NCI-H2171 (cell line): ENCODE measurements around the gene MLLT10.
"Not testable (repeated sequence)": the region's sequence is repeated elsewhere in the genome, so short reads cannot be mapped to it uniquely, and the experiment has no call there.

Experiments used
- DNase-seq: peaks from one replicate; lab custom pipeline; 2025; lab: John Stamatoyannopoulos, UW

The MLLT10 gene

DNA sequence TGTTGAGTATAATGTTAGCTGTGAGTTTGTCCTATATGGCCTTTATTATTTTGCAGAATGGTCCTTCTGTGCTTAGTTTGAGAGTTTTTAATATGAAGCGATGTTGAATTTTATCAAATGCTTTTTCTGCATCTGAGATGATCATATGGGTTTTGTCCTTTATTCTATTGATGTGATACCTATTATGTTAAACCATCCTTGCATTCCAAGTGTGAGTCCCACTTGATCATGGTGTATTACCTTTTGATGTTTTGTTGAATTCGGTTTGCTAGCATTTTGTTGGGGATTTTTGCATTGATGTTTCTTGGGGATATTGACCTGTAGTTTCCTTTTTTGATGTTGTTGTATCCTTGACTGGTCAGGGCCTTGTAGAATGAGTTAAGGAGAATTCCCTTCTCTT lies 166.4 kb downstream of the MLLT10 start:
- no peak for DNase-seq

DNA sequence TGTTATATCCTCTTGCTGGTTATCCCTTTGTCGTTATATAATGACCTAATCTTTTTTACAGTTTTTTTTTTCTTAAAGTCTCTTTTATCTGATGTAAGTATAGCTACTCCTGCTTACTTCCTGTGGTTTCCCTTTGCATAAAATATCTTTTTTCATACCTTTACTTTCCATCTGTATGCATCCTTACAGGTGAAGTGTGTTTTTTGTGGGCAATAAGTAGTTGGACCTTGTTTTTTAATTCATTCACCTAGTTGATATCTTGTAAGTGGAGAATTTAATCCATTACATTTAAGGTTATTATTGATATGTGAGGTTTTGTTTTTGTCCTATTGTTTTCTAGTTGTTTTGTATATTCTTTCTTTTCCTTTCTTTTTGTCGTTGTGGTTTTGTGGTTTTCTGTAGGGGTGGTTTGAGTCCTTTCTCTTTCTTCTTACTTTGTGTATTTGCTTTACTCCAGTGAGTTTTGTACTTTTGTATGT lies 168.6 kb downstream of the MLLT10 start:
- DNase-seq = no peak

DNA sequence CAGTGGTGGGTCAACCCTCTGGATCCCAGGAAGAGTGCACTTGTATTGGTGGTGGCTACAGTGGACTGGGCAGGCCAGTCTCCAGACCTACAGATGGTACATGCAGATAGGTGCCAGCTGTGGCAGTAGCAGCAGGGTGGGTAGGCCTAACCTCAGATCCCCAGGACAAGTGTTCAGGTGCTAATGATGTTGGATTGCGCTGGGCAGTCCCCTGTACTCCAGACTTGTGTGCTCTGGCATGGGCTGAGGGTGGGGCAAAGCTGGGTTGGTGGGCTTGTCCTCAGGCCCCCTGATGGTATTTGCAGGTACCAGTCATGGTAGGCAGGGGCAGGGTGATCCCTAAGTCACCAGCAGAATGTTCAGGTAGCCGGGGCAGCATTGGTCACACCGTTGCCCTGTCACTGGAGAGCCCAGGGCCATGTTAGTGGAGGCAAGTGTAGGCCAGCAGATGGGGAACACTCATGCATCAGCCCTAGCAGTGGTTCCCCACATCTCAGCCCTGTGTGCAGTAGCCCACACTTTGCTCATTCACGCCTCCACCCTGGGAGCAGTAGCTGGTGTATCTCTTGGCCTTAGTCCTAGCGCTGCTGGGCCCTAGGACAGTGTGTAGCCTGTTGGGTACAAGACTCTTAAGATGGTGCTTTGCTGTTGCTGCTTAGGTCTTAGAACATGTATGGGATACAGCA lies 171.3 kb downstream of the MLLT10 start:
- DNase-seq = no peak

DNA sequence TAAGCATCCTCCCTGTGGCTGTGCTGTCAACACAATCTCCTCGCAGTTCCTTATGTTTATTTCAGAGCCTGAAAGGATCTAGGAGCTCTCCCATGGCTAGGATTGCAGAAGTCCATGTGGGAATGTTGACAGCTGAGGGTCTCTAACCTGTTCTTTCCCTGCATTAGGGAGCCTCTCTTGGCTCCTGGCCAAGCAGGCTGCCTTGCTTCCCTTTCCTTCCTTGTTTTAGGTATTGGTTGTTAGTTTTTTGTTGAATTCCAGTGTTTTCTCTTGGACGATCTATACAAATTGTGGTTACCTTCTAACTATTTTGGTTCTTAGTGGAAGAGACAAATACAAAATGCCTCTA lies 171.8 kb downstream of the MLLT10 start:
- DNase-seq = no peak

DNA sequence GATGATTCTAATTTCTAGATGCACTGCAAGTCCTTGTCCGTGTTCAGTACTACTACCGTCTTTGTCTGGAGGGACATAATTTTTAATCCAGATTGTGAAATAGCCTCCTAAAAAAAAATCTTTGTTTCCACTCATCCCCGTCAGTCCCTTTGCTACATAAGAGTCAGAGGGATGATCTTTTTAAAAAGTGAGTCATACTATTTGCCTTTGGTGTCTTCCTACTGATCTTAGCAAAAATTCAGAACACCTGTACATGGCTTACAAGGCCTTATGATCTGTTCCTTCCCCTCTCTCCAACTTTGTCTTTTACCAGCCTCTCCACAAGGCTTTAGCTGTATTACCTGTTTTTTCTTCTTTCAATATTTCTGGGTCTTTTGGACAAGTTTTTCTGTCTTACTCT lies 173.5 kb downstream of the MLLT10 start:
- DNase-seq = no peak

DNA sequence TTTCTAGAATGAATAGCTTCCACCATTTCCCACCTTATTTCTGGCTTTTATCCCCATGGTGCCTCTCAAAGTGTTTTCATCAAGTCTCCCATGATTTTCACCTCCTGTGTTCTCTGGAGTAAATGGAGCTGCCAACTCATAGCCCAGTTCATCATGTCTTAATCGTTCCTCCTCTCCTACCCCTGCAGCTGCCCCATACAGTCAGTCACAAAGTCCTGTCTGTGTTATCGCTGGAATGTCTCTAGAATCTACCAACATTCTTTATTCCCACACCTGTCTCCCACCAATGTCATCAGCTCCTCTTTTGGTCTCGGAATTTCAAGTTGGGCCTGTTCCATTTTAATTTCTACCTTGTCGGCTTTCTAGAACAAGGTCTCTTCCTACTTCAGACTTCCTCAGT lies 178.9 kb downstream of the MLLT10 start:
- DNase-seq = no peak

DNA sequence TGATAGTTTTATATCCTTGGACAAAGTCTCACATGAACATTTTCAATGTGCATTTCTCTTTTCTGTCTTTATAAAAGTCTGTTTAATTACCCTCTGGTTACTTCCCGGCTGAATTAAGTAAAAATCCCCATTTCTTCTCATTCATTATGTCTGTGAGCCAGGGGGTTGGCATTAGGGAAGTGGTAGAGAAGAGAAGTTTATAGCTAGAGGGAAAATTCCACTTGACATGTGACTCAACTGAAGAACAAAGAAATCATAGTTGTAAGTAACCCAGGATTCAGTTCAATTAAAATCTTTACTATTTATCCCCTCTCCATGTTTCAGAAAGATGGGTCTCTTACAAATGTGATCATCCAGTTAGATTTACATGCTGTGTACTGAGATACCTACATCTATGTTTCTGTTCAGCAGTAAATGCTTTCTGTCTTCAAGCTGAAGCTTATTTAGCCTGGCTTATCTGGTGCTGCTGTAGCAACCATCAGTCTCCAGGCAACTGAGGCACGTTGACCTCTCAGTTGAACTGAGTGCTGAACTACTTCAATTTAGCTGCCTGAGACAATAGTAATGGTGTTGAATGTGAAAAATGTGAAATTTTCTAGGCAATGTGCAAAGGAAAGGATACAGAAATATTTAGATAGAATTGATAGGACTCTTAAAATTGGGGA lies 181.6 kb downstream of the MLLT10 start:
- no peak for DNase-seq

DNA sequence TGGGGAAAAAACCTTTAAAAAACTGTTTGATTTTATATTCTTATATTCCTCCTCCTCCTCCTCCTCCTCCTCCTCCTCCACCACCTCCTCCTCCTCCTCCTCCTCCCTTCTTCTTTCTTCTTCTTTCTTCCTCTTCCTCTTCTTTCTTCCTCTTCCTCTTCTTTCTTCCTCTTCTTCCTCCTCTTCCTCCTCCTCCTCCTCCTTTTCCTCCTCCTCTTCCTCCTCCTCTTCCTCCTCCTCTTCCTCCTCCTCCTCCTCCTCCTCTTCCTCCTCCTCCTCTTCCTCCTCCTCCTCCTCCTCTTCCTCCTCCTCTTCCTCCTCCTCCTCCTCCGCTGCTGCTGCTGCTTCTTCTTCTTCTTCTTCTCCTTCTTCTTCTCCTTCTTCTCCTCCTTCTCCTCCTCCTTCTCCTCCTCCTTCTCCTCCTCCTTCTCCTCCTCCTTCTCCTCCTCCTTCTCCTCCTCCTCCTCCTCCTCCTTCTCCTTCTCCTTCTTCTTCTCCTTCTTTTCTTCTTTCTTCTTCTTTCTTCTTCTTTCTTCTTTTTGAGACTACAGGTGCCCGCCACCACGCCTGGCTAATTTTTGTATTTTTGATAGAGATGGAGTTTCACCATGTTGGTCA lies 183.5 kb downstream of the MLLT10 start:
- not testable (repeated sequence) for DNase-seq

DNA sequence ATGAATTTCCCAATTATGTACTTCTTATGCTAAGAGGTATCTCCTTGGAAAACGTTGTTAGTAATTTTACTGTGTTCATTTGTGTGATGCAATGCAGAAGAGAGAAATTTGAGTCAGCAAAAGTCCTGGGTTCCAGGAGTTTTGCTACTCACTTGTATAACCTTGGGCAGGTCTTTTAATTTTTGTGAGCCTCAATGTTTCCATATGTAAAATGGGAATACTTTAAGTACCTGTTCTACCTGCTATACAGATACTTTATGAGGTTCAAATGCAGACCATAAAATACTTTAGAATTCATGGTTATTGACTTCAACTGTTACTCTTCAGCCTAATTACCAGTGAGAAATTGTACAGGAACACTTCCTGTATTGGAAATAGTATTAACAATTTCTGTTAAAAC lies 185.5 kb downstream of the MLLT10 start:
- no peak for DNase-seq

DNA sequence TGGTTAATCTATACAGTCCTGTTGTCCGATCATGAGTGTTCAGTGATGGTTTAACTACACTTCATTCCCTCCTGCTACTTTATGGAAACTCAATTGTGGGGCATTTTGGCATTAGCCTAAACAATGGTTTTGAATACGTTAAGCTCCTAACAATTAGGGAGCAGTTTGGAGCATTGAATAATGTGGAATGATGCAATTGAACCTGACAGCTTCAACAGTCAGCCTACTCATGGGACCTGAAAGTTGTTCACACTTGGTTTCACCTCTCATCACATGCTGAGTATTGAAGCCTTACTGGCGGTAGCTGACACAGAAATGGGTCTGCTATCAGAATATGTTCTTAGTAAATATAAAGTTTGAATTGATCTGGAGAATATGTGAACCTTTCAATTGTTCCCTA lies 186.1 kb downstream of the MLLT10 start:
- DNase-seq = no peak

DNA sequence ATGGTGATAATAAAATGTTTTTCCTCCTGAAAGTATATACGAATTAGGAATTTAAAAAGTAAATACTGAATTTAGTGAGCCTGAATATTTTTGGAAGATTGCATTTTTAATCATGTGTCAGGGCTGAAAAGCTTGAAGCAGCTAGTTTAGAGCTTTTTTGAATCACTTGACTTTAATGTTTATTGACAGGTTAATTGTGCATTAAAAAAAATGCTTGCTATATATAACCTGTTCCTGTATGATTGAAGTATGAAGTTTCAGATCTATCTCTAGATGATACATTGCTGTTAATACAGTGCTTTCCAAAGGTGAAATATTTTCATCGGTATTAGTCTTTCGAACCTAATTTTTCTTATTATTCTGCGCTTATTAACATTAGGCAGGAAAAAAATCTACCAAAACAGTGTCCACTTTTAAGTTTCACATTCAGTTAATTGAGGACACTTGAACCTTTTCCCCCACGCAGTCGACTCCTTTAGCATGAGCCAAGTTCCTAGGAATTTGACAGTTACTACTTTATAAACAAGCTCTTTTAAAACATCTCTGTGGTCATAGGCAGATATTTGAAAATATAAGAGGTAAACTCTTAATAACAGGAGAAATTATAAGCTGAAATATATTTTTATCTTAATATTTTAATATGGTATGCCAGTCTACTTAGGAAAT lies 187.1 kb downstream of the MLLT10 start:
- DNase-seq = no peak

DNA sequence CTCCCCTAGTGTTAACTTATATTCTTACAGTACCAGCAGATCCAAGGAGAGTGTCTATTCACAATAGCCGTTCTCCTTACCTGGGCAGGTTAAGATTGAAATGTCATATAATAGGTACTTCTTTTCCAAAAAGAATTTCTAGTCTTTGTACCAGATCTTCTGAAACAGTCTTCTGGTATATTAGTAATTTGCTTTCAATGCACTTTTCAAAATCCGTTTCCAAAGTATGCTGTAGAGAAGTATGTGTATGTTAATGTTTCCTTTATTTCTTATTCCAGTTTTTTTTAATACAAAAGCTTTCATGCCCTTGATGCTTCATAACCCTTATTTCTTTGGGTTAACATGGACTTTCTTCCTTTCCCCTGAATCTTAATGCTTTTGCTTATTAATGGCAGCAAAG lies 188.2 kb downstream of the MLLT10 start:
- DNase-seq = no peak

DNA sequence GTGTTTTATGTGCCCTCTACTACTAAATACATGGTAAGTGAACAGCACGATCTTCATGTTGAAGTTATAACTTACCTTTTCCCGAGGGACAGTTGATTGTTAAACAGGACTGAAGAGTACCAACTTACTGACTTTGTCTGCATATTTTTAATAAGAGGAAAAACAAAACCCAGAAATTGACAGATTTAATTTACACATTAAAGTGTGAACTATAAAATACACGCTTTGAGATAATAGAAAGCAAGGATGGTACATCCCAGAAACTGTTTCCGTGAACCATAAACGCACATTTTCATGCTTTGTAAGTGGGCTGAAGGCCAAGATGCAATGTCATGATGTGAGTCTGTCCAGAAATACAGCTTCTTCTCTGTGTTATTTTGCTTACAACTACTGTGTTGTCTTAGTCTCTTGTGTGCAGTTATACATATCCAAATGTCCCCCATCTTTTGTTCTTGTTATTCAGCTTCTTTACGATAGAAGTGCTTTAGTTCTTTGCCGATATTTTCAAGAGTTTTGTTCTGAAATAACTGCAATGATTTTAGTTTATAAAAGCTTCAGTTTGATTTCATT lies 190.1 kb downstream of the MLLT10 start:
- no peak for DNase-seq

DNA sequence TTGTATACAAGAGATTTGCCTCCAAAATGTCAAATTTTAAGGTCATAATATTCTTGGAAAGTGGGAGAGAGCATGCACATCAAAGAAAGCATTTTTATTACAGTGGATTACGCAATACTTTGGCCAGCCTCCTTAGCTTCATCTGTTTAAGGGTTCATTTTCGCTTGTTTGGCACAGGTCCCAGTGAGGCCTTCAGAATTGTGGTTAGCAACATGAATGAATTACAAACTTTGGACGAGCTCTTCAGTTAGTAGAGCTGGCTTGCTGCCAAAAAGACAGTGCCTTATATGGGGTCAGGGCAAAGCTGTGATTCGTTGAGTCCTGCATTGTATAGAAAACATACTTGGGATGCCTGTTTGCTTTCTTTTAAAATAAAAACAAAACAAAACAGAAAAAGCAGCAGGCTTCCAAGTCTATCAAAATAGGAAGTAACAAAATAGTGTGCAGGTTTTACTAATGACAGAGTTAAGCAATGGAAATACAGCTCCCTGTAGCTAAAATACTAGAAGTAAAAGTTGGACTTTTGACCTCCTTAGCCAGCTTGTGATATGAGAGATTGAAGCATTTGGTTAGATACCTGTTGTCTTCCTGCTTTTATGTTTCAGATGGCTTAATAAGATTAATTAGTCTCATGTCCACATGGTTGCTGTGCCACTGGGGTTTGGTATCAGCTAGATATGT lies 190.8 kb downstream of the MLLT10 start:
- DNase-seq = peak; percentile 85

DNA sequence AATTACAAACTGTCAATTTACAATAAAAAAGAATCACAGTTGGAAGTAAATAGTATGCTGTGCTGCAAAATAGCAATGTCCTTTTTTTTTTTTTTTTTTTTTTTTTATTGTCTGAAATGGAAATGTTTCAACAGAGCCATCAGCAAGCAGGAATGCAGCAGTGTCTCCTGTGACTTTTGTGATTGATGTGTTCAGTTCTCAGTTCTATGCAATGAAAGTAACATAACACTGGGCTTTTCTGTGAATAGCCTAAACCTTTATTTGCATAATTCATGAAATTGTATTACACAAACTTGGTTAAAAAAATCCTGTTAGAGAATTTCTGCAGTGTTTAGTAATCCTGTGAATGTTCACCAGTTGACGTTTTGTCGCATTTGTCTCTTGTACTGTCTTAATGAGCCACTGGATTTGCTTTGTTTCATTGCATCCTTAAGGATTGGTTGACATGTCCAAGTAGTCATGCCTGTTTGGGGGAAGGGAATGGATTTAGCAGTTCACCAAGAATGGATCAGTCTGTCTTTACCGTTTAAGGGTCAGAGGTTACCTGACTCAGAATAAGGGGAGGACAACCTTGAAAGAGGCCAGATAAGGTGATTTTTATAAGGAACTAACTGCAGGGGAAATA lies 192.7 kb downstream of the MLLT10 start:
- DNase-seq = no peak

DNA sequence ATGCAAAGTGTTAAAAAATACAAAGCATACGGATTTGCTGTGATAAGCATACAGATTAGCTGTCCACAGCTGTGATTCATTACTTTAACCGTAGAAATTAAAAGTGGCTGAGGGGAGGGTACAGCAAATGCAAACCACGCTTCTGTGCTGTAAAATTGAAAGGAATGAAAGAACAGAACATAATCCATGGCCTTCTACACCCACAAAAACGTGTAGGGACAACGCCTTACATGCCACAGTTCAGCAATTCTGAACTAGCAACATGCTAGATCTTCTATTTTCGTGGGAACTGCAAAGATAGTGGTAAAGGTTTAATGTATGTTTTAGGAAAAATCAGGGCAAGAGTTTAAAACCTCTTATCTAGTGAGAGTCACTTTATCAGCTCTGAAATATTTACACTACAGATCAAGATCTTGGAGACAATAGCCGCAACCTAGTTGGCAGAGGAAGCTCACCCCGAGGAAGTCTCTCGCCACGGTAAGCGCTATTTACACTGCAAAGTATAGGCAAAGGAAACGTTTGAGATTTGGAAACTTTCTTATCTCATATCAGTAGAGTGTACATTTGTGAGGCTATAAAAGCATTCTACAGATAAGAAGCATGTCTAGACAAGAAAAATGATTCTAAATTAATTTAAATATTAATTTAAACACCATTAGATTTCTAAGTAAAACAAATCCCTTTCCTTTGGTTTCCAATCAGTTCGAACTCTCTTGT lies 193.6 kb downstream of the MLLT10 start:
- DNase-seq = no peak

DNA sequence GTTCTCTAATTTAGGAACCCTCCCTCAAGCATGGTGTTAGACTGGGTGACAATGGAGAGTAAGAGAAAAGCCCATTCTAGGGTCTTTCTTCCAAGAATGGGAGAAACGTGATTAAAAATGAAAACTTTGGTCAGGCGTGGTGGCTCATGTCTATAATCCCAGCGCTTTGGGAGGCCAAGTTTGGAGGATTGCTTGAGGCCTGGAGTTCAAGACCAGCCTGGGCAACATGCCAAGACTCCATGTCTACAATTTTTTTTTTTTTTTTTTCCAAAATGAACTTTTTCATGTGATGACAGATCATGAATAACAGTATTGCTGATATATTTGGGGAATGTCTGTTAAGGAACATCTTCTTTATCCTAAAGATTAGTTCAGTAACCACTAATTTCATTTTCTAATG lies 194.6 kb downstream of the MLLT10 start:
- DNase-seq = no peak

DNA sequence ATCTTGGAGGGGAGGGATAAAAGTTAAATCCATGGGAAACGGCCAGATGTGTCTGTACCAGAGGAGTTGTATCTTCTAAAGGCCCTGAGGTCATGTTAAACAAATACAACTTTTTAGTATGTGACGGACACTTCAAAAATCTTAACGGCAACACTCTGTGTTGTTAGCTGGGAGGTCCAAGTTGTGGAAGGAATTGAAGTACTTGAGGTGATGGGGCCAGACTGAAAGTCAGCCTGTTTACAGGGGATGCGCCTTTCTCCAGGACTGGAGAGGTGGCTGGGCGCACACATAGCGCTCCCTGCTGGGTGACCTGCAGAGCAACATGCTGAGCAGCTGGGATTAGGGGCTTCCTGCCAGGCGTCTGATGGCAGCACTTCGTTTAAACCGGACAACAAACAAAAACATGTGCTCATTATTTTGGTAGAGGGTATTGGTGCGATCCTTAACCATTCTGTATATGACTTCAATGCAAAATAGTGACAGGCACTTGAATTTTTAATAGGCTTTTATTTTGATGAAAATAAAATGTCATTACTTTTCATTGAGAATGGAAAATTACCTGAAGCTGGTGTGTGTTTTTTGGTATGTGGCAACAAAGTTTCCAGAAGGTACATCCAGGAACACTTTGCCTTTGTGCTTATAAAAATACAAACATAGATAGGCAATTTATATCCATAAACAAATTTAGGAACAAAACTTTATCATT lies 198.2 kb downstream of the MLLT10 start:
- no peak for DNase-seq

DNA sequence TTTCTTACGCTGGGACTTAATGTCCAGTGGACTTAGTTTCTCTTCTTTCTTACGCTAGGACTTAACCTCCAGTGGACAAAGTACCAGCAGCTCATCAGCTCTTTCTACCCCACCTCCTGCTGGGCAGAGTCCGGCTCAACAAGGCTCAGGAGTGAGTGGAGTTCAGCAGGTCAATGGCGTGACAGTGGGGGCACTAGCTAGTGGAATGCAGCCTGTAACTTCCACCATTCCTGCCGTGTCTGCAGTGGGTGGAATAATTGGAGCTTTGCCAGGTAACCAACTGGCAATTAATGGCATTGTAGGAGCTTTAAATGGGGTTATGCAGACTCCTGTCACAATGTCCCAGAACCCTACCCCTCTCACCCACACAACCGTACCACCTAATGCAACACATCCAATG lies 199.7 kb downstream of the MLLT10 start:
- DNase-seq = no peak

DNA sequence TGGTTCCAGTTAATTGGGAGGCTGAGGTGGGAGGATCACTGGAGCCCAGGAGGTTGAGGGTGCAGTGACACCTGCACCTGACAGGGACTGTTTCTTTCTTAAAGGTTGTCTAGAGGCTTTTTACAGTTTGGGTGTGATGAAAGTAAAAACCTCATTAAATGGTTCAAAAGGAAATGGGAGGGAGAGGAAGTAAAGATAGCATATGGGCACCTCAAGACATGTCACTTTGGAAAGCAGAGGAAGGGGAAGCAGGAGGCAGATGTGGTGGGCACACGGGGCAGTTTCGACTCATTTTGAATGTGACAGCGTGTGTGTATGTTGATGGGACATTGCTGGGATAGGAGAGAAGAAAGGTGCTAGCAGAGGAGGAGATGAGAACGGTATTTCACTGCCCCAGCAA lies 203.1 kb downstream of the MLLT10 start:
- DNase-seq = no peak
